ENCODE measurements around the gene FAM181A. TPM values are rescaled to one million over a fixed set of nuclear protein-coding genes. Genes with fewer than 3 reads are reported as not detected.

The FAM181A gene
- total RNA-seq, 4 donors from 2014 or later, result not detected

GRCh38 chr14:93930296-93930988, 3.3 kb downstream of the FAM181A start:
- 72% methylated on average over 3 of the region's 8 CpGs; no CpG with 5 or more reads in 1 of the 2 donors for WGBS, 2 donors (ENCODE audit: low coverage in 1 of 2)
- Histone ChIP-seq H3K9me3 (no peaks in the 10 kb centered on the region), H3K27ac (no peak overlapping the region), H3K36me3 (no peaks in the 10 kb centered on the region), H3K27me3 (no peaks in the 10 kb centered on the region), H3K4me1 (no peaks in the 10 kb centered on the region), H3K4me3 (no peak overlapping the region)
- no peak for DNase-seq
- intact Hi-C loops (cut with DNase I; ENCODE audit: low total_unique reads), result no loop called here
- in situ Hi-C loops (cut with MboI; ENCODE audit: low pct_ligation_motif_present in 1 of 4, low pct_unique_long_range_greater_than_20kb in 1 of 4, low sequenced_read_pairs in 3 of 4), result no loop called here
- TF ChIP-seq, protein P1, sequence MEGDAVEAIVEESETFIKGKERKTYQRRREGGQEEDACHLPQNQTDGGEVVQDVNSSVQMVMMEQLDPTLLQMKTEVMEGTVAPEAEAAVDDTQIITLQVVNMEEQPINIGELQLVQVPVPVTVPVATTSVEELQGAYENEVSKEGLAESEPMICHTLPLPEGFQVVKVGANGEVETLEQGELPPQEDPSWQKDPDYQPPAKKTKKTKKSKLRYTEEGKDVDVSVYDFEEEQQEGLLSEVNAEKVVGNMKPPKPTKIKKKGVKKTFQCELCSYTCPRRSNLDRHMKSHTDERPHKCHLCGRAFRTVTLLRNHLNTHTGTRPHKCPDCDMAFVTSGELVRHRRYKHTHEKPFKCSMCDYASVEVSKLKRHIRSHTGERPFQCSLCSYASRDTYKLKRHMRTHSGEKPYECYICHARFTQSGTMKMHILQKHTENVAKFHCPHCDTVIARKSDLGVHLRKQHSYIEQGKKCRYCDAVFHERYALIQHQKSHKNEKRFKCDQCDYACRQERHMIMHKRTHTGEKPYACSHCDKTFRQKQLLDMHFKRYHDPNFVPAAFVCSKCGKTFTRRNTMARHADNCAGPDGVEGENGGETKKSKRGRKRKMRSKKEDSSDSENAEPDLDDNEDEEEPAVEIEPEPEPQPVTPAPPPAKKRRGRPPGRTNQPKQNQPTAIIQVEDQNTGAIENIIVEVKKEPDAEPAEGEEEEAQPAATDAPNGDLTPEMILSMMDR (IDR thresholded peaks at IDR 0.05), result no peak
- TF ChIP-seq EP300 (IDR thresholded peaks at IDR 0.05; ENCODE audit: low read depth), result no peak
- TF ChIP-seq POLR2AphosphoS5 (IDR thresholded peaks at IDR 0.05), result no peak
- TF ChIP-seq POLR2A (IDR thresholded peaks at IDR 0.05), result no peak

- no peaks in the 10 kb centered on the region for H3K9me3 ChIP-seq
- 84 to 90% methylated on average over 2 to 4 of the region's 4 CpGs for WGBS, 2 donors (ENCODE audit: low coverage in 1 of 2)
- TF ChIP-seq EP300 (IDR thresholded peaks at IDR 0.05; ENCODE audit: low read depth), result no peak
- H3K27me3 ChIP-seq, result no peaks in the 10 kb centered on the region
- no peak for DNase-seq
- in situ Hi-C loops (cut with MboI; ENCODE audit: low pct_ligation_motif_present in 1 of 4, low pct_unique_long_range_greater_than_20kb in 1 of 4, low sequenced_read_pairs in 3 of 4) (no loop called here), intact Hi-C loops (cut with DNase I; ENCODE audit: low total_unique reads) (no loop called here)
- H3K4me3 ChIP-seq, result no peak overlapping the region
- H3K27ac ChIP-seq, result no peak overlapping the region
- H3K4me1 ChIP-seq, result no peaks in the 10 kb centered on the region
- H3K36me3 ChIP-seq, result no peaks in the 10 kb centered on the region
Measured at GRCh38 chr14:93930989-93931307, 3.8 kb downstream of the FAM181A start.

DNA sequence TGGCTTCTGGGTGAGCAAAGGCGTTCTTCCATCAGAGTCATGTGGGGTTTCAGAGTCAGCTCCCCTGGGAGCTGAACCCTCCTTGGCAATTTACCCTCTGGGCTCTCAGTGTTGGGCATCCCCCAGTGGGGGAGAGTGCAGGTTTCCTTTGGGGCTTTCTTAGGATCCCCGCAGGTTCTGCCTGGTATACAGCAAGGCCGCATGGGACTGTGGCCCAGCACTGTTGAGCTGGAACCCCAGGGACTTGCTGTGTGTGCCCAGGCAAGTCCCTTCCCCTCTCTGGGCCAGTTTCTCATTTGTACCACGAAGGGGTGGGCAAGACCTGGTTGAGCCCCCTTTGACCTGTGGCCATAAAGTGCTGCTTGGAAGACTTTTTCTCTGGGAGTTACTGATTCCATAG, 5.5 kb downstream of the FAM181A start:
- Histone ChIP-seq H3K4me3 (no peak overlapping the region), H3K4me1 (no peaks in the 10 kb centered on the region), H3K9me3 (no peaks in the 10 kb centered on the region), H3K36me3 (no peaks in the 10 kb centered on the region), H3K27me3 (no peaks in the 10 kb centered on the region), H3K27ac (no peak overlapping the region)
- in situ Hi-C loops (cut with MboI; ENCODE audit: low pct_ligation_motif_present in 1 of 4, low pct_unique_long_range_greater_than_20kb in 1 of 4, low sequenced_read_pairs in 3 of 4) (no loop called here), intact Hi-C loops (cut with DNase I; ENCODE audit: low total_unique reads) (no loop called here)
- no peak for DNase-seq
- 81% methylated on average over 2 of the region's 4 CpGs; no CpG with 5 or more reads in 1 of the 2 donors for WGBS, 2 donors (ENCODE audit: low coverage in 1 of 2)
- TF ChIP-seq POLR2AphosphoS5 (IDR thresholded peaks at IDR 0.05) (no peak), POLR2A (IDR thresholded peaks at IDR 0.05) (no peak), EP300 (IDR thresholded peaks at IDR 0.05; ENCODE audit: low read depth) (no peak)
- TF ChIP-seq, protein P1 (IDR thresholded peaks at IDR 0.05), result no peak

DNA sequence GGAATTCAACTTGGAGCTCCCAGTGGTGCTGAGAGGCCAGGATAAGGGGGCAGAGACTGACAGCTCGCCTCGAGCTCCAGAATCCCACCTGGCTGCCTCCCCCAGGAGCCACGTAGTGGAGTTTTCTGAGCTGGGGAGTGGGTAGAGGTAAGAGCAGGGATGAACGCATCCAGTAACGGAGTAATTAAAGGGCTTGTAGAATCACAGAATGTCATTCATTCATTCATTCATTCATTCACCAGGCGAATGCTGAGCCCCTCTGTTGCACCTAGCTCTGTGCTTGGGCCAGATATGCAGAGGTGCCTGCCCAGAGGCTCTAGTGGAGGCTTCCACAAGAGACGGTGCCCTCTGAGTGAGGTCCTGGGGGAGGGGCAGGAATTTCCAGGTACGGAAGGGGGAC, 8.1 kb downstream of the FAM181A start:
- TF ChIP-seq POLR2AphosphoS5 (IDR thresholded peaks at IDR 0.05) (no peak), POLR2A (IDR thresholded peaks at IDR 0.05) (no peak), EP300 (IDR thresholded peaks at IDR 0.05; ENCODE audit: low read depth) (no peak)
- TF ChIP-seq, protein P1 (IDR thresholded peaks at IDR 0.05), result no peak
- no peaks in the 10 kb centered on the region for H3K36me3 ChIP-seq
- intact Hi-C loops (cut with DNase I; ENCODE audit: low total_unique reads) (no loop called here), in situ Hi-C loops (cut with MboI; ENCODE audit: low pct_ligation_motif_present in 1 of 4, low pct_unique_long_range_greater_than_20kb in 1 of 4, low sequenced_read_pairs in 3 of 4) (loop anchor here in 1 of 4 donors (5.0 kb wide), 1 partner anchor 67 kb away; no protein-coding TSS in a partner anchor)
- no peaks in the 10 kb centered on the region for H3K9me3 ChIP-seq
- H3K4me3 ChIP-seq, result no peak overlapping the region
- no peak overlapping the region for H3K27ac ChIP-seq
- peaks cover 0 to 9% (median 4%) of the 10 kb centered on the region in 4 donors for H3K4me1 ChIP-seq
- WGBS, 2 donors (ENCODE audit: low coverage in 1 of 2), result 67% methylated on average over 8 of the region's 8 CpGs; no CpG with 5 or more reads in 1 of the 2 donors
- peaks cover 10% of the 10 kb centered on the region for H3K27me3 ChIP-seq
- no peak for DNase-seq
